Breast epithelium (tissue), 3 donors: ENCODE measurements around the gene DNASE1L3.

Source experiments
- POLR2AphosphoS5 ChIP-seq, 3 donors: sonication (generic); formaldehyde crosslinking; IDR thresholded peaks; one replicate each; pipeline ENCODE4 v1.6.1; 2017; ENCODE audit warnings: antibody characterized with exemption in 3 of 3
- TF ChIP-seq, protein P1 (sequence below), 3 donors: fragments of 450-650 bp; IDR thresholded peaks; one replicate each; pipeline ENCODE4 v1.5.1; 2016 to 2017; ENCODE audit warnings: antibody characterized with exemption in 3 of 3, mild to moderate bottlenecking in 3 of 3, moderate library complexity in 3 of 3

GRCh38 chr3:58179235-58180098 is 31.3 kb downstream of the DNASE1L3 start:
- TF ChIP-seq POLR2AphosphoS5 (IDR thresholded peaks at IDR 0.05) = no peak
- TF ChIP-seq, protein P1, sequence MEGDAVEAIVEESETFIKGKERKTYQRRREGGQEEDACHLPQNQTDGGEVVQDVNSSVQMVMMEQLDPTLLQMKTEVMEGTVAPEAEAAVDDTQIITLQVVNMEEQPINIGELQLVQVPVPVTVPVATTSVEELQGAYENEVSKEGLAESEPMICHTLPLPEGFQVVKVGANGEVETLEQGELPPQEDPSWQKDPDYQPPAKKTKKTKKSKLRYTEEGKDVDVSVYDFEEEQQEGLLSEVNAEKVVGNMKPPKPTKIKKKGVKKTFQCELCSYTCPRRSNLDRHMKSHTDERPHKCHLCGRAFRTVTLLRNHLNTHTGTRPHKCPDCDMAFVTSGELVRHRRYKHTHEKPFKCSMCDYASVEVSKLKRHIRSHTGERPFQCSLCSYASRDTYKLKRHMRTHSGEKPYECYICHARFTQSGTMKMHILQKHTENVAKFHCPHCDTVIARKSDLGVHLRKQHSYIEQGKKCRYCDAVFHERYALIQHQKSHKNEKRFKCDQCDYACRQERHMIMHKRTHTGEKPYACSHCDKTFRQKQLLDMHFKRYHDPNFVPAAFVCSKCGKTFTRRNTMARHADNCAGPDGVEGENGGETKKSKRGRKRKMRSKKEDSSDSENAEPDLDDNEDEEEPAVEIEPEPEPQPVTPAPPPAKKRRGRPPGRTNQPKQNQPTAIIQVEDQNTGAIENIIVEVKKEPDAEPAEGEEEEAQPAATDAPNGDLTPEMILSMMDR (IDR thresholded peaks at IDR 0.05) = no peak
